K562 (cell line): ENCODE results near the gene ASB6. TPM values are rescaled to one million over a fixed set of nuclear protein-coding genes. Genes with fewer than 3 reads are reported as not detected.

ENCODE experiments used
- CREB3 ChIP-seq: fragments of 450-650 bp; conservative IDR thresholded peaks from 2 replicates; pipeline ENCODE4 v1.6.1; 2016; ENCODE audit warnings: missing genetic modification characterization, low read depth, mild to moderate bottlenecking, missing compliant biosample characterization, moderate library complexity
- FOXP4 ChIP-seq: sonication (generic); formaldehyde crosslinking; IDR thresholded peaks from 2 replicates; pipeline ENCODE4 v1.8.0; 2022; ENCODE audit warnings: mild to moderate bottlenecking, missing genetic modification reagents, borderline replicate concordance
- HMGN3 ChIP-seq: IDR thresholded peaks from 2 replicates; pipeline ENCODE4 v1.6.1; 2011; ENCODE audit warnings: borderline replicate concordance, low read depth, mild to moderate bottlenecking, mixed read lengths, low read length; ENCODE audit not compliant: insufficient read length; ENCODE audit errors: extremely low read depth
- MYNN ChIP-seq, 2 experiments: sonication (generic); formaldehyde crosslinking in 1 of 2; IDR thresholded peaks; 2 replicates each; pipeline versions ENCODE4 v1.5.0 to v1.6.1; 2016 to 2020; ENCODE audit warnings: antibody characterized with exemption in 1 of 2, missing genetic modification reagents in 1 of 2
- NFE2L1 ChIP-seq: fragments of 450-650 bp; IDR thresholded peaks from 2 replicates; pipeline ENCODE4 v1.6.1; 2016; ENCODE audit warnings: missing genetic modification characterization, low read depth, mild to moderate bottlenecking, missing compliant biosample characterization, moderate library complexity, borderline replicate concordance
- NRF1 ChIP-seq, 2 experiments: fragments of 450-650 bp; IDR thresholded peaks in 1 of 2; conservative IDR thresholded peaks in 1 of 2; 2 replicates each; pipeline ENCODE4 v1.6.1; 2014; ENCODE audit warnings: mild to moderate bottlenecking in 2 of 2
- PRMT5 ChIP-seq: sonication (generic); formaldehyde crosslinking; IDR thresholded peaks from 2 replicates; pipeline ENCODE4 v1.5.0; 2020; ENCODE audit warnings: missing genetic modification reagents
- RAD21 ChIP-seq, 2 experiments: fragments of 250-450 bp in 1 of 2; fragments of 450-650 bp in 1 of 2; sonication (Bioruptor Pico) in 1 of 2; formaldehyde crosslinking in 1 of 2; IDR thresholded peaks in 1 of 2; conservative IDR thresholded peaks in 1 of 2; 2 replicates each; pipeline versions ENCODE4 v1.4.0 to v1.8.0; 2020 to 2022; ENCODE audit warnings: mild to moderate bottlenecking in 2 of 2, moderate library complexity in 1 of 2
- SAFB ChIP-seq: fragments of 200-400 bp; formaldehyde crosslinking; IDR thresholded peaks from 2 replicates; pipeline ENCODE4 v1.6.1; 2017; ENCODE audit warnings: low read depth, low read length, borderline replicate concordance
- SIRT6 ChIP-seq: IDR thresholded peaks from one replicate; pipeline ENCODE4 v1.6.1; 2012; ENCODE audit warnings: low read depth, mild to moderate bottlenecking, control low read depth, inconsistent platforms, low read length, moderate library complexity
- TGIF2 ChIP-seq: sonication (generic); formaldehyde crosslinking; IDR thresholded peaks from 2 replicates; pipeline ENCODE4 v1.8.1; 2022; ENCODE audit warnings: mild to moderate bottlenecking, missing genetic modification reagents, moderate library complexity
- ZBTB11 ChIP-seq, 3 experiments: fragments of 200-800 bp in 1 of 3; fragments of 250-450 bp in 1 of 3; fragments of 450-650 bp in 1 of 3; sonication (Bioruptor Pico) in 1 of 3; sonication (Bioruptor generic) in 1 of 3; formaldehyde crosslinking in 1 of 3; IDR thresholded peaks; 2 replicates each; pipeline versions ENCODE4 v1.6.1 to v1.8.0; 2016 to 2022; ENCODE audit warnings: mild to moderate bottlenecking in 2 of 3, missing genetic modification characterization in 2 of 3, missing compliant biosample characterization in 1 of 3, moderate library complexity in 1 of 3
- ZNF263 ChIP-seq: sonication (generic); formaldehyde crosslinking; IDR thresholded peaks from 2 replicates; pipeline ENCODE4 v1.8.0; 2022; ENCODE audit warnings: mild to moderate bottlenecking, missing genetic modification reagents, borderline replicate concordance
- ZNF444 ChIP-seq: fragments of 250-450 bp; sonication (Bioruptor Pico); IDR thresholded peaks from 2 replicates; pipeline ENCODE4 v1.4.0; 2020; ENCODE audit warnings: mild to moderate bottlenecking, moderate library complexity
- ZNF639 ChIP-seq, 2 experiments: fragments of 200-800 bp in 1 of 2; sonication (Bioruptor generic) in 1 of 2; sonication (generic) in 1 of 2; formaldehyde crosslinking in 1 of 2; IDR thresholded peaks in 1 of 2; conservative IDR thresholded peaks in 1 of 2; 2 replicates each; pipeline versions ENCODE4 v1.5.0 to v1.6.1; 2016 to 2020; ENCODE audit warnings: missing compliant biosample characterization in 1 of 2, missing genetic modification characterization in 1 of 2, missing genetic modification reagents in 1 of 2
- polyA plus RNA-seq, 8 experiments: library from polyadenylated mRNA; depleted of rRNA in 4 of 8; stranded (reverse) in 5 of 8; unstranded in 3 of 8; fragments of >200 nt; fragmentation: Nextera tagmentation in 2 of 8; fragmentation: Illumina TruSeq in 1 of 8; extraction: Ambion mirVana in 2 of 8; extraction: Trizol in 1 of 8; gene quantifications; 2 replicates each; pipeline versions ENCODE4 v1.2.1 to v1.2.3, GENCODE V29; 2011 to 2014; ENCODE audit warnings: inconsistent platforms in 1 of 8, missing spikeins in 1 of 8
- total RNA-seq, 7 experiments: library from RNA; depleted of rRNA in 6 of 7; stranded (reverse); fragments of >200 nt in 6 of 7; fragmentation: Illumina TruSeq in 2 of 7; extraction: Trizol in 2 of 7; gene quantifications; 2 replicates each; pipeline versions ENCODE4 v1.2.1 to v1.2.3, GENCODE V29; 2011 to 2021; ENCODE audit warnings: low replicate concordance in 1 of 7

Gene ASB6
- total and polyA plus RNA-seq, 9 of the 15 experiments (the other 6 are each of a cell fraction or from before 2014, with no cell fraction given), result 0.92 to 17.8 (median 11.3) TPM

GRCh38 chr9:129641750-129642585 is at the start of gene ASB6 (continued):
- TF ChIP-seq FOXP4 (CRISPR knock-in tag), result no peak; the same call in 1 of the 2 replicates
- no peak for TF ChIP-seq PRMT5 (CRISPR knock-in tag)
- TF ChIP-seq NFE2L1 (tag), result no peak
- peak; percentile 81; the same call in 1 of the 2 replicates for TF ChIP-seq ZNF263 (CRISPR knock-in tag)
- no peak for TF ChIP-seq ZNF444 (CRISPR knock-in tag)
- peak; percentile 85; the same call in 1 of the 2 replicates for TF ChIP-seq TGIF2 (CRISPR knock-in tag)
- TF ChIP-seq ZNF639 (CRISPR knock-in tag; conservative IDR thresholded peaks at IDR 0.05 in 1 of 2, IDR thresholded peaks at IDR 0.05 in 1 of 2), result peak; percentile 84 to 93; a peak in 2 of 4 replicates
- peak; percentile 97 for TF ChIP-seq SAFB
- peak; percentile 89 for TF ChIP-seq HMGN3
- TF ChIP-seq NRF1 (conservative IDR thresholded peaks at IDR 0.05 in 1 of 2, IDR thresholded peaks at IDR 0.05 in 1 of 2), result peak; percentile 80 to 84
- TF ChIP-seq RAD21 (CRISPR knock-in tag; conservative IDR thresholded peaks at IDR 0.05 in 1 of 2, IDR thresholded peaks at IDR 0.05 in 1 of 2), result peak; percentile 96 to 97
- no peak for TF ChIP-seq CREB3 (tag)
- TF ChIP-seq MYNN (IDR thresholded peaks at IDR 0.05), result peak; percentile 41; the same call in 1 of the 2 replicates
- no peak for TF ChIP-seq MYNN (CRISPR knock-in tag; IDR thresholded peaks at IDR 0.05)
- TF ChIP-seq ZBTB11 (CRISPR knock-in tag; IDR thresholded peaks at IDR 0.05), result peak; percentile 58 to 94 (median 64); a peak in 4 of 6 replicates
- TF ChIP-seq SIRT6, result no peak
